ENCODE results near the gene NXPH4.

The NXPH4 gene

GRCh38 chr12:57237596-57237931 is 21.0 kb downstream of the NXPH4 start:
- no peak overlapping the region for H3K9ac ChIP-seq (ENCODE audit: low read length)
- peak overlapping the region; percentile 49 for H3K4me3 ChIP-seq (ENCODE audit: low read length)
- no peak overlapping the region for H3K27ac ChIP-seq (ENCODE audit: low read length)
- peaks cover 3% of the 10 kb centered on the region for H3K9me3 ChIP-seq (ENCODE audit: control insufficient read depth, low read depth, low read length)
- peaks cover 100% of the 10 kb centered on the region for H3K27me3 ChIP-seq (ENCODE audit: control insufficient read depth, insufficient read depth, low read length)
- H3K36me3 ChIP-seq (ENCODE audit: control insufficient read depth, low read depth, low read length), result peaks cover 20% of the 10 kb centered on the region
- H3K4me1 ChIP-seq (ENCODE audit: control insufficient read depth, low read depth, low read length), result peaks cover 26% of the 10 kb centered on the region

DNA sequence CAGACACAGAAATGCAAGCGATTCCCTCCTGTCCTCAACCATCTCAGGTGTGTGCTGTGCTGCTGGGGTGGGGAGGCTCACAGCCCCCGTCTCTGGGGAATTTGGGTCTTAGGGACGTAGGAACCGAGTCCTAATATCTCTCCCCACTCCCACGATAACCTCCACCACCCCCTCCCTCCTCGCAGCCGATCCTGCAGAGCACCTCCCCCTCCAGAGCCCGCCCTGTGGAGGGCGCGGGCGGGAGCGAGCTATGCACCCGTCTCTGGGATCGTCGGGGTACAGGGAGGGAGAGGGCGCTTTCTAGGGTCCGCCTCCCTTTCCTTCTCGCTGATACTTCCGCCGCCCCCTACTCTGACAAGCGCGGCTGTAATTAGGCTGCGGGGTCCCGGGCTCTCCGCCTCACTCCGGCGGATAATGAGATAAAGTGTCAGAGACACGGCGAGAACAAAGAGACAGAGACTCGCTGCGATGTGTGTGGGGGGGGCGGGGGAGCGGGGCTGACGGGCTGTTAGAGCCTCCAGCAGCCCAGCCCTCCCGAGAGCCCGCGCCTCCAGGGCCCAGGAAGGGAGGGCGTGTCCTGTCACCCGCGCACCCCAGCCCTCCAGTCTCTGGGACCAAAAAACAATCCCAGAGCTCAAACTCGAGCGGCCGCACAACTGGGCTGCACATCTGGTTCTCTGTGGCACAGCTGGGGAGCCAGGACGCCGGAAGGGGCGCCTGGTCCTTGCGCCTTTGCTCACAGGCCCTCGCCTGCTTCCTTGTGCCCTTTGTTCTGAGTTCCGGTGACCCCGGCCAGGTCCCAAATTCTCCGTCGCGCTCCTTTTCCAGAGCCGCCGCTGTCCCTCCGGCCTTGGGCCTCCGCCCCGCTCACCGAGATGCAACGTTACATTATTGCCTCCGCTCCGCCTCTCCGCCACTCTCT is 21.6 kb downstream of the NXPH4 start:
- Histone ChIP-seq H3K4me3 (ENCODE audit: low read length) (peak overlapping the region; percentile 49), H3K27me3 (ENCODE audit: control insufficient read depth, insufficient read depth, low read length) (peaks cover 97% of the 10 kb centered on the region), H3K36me3 (ENCODE audit: control insufficient read depth, low read depth, low read length) (peaks cover 14% of the 10 kb centered on the region), H3K4me1 (ENCODE audit: control insufficient read depth, low read depth, low read length) (peaks cover 26% of the 10 kb centered on the region), H3K9ac (ENCODE audit: low read length) (peak overlapping the region; percentile 29), H3K9me3 (ENCODE audit: control insufficient read depth, low read depth, low read length) (peaks cover 3% of the 10 kb centered on the region), H3K27ac (ENCODE audit: low read length) (no peak overlapping the region)

DNA sequence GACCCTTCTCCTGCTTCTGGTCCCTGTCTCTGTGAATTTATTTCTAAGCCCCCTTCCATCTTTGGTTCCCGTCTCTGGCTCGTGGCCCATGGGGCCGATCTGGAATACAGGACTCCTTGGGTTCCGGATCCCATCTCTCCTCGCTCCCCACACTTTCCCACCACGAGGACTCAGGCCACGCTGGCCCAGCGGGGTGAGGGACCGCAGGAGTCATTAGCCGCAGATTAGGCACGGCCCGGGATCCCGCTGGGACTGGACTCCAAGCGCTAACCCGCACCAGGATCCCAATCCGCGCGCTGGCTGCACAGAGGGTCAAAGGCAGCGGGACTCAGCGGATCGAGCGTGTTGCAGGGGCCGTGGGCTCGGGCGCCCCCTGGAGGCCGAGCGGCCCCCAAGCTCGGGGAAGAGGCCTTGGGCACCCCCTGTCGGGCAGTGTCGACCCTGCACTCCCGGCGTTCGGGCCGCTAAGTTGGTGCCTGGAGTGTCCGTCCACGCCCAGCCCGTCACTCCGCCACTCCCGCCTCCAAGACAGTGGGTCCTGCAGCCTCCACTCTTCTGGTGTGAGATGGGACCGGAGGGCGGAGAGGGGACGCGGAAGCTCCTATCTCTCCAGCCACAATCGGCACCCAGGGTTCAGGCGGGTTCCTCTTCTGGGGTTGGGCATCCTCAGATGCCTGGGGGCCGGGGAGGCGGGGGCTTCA is 22.4 kb downstream of the NXPH4 start:
- H3K4me1 ChIP-seq (ENCODE audit: control insufficient read depth, low read depth, low read length), result peaks cover 26% of the 10 kb centered on the region
- peaks cover 6% of the 10 kb centered on the region for H3K36me3 ChIP-seq (ENCODE audit: control insufficient read depth, low read depth, low read length)
- peak overlapping the region; percentile 65 for H3K9ac ChIP-seq (ENCODE audit: low read length)
- H3K4me3 ChIP-seq (ENCODE audit: low read length), result peak overlapping the region; percentile 61
- no peak overlapping the region for H3K27ac ChIP-seq (ENCODE audit: low read length)
- H3K27me3 ChIP-seq (ENCODE audit: control insufficient read depth, insufficient read depth, low read length), result peaks cover 93% of the 10 kb centered on the region
- H3K9me3 ChIP-seq (ENCODE audit: control insufficient read depth, low read depth, low read length), result peaks cover 3% of the 10 kb centered on the region

DNA sequence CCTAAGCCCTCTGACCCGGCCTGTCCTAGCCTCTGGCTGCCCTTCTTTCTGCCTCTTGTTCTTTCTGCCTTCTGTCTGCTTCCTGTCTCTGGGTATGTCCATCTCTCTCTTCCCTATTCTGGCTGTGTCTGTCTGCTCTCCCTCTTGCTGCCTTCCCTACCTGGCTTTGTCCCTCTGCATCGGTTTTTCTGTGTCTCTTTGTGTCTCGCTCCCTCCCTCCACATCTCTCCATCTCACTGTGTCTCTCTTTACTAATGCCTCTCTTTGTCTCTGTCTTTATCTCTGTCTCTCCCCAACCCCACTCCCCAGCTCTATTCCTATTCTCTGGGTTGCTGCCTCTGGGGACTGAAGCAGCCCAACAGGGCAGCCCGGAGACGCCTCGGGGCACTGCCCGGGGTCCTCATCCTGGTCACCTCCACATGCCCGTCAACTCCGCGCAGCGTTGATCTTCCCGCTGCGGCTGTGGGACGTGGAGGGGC is 23.0 kb downstream of the NXPH4 start:
- H3K9me3 ChIP-seq (ENCODE audit: control insufficient read depth, low read depth, low read length), result peaks cover 3% of the 10 kb centered on the region
- peaks cover 93% of the 10 kb centered on the region for H3K27me3 ChIP-seq (ENCODE audit: control insufficient read depth, insufficient read depth, low read length)
- peaks cover 26% of the 10 kb centered on the region for H3K4me1 ChIP-seq (ENCODE audit: control insufficient read depth, low read depth, low read length)
- H3K36me3 ChIP-seq (ENCODE audit: control insufficient read depth, low read depth, low read length), result no peaks in the 10 kb centered on the region
- no peak overlapping the region for H3K27ac ChIP-seq (ENCODE audit: low read length)
- H3K9ac ChIP-seq (ENCODE audit: low read length), result peak overlapping the region; percentile 65
- peak overlapping the region; percentile 61 for H3K4me3 ChIP-seq (ENCODE audit: low read length)

- peaks cover 26% of the 10 kb centered on the region for H3K4me1 ChIP-seq (ENCODE audit: control insufficient read depth, low read depth, low read length)
- no peak overlapping the region for H3K27ac ChIP-seq (ENCODE audit: low read length)
- H3K9ac ChIP-seq (ENCODE audit: low read length), result peak overlapping the region; percentile 65
- H3K27me3 ChIP-seq (ENCODE audit: control insufficient read depth, insufficient read depth, low read length), result peaks cover 90% of the 10 kb centered on the region
- H3K9me3 ChIP-seq (ENCODE audit: control insufficient read depth, low read depth, low read length), result peaks cover 3% of the 10 kb centered on the region
- peak overlapping the region; percentile 61 for H3K4me3 ChIP-seq (ENCODE audit: low read length)
- H3K36me3 ChIP-seq (ENCODE audit: control insufficient read depth, low read depth, low read length), result no peaks in the 10 kb centered on the region
Observed at GRCh38 chr12:57240066-57240921, 23.7 kb downstream of the NXPH4 start.

- Histone ChIP-seq H3K27ac (ENCODE audit: low read length) (no peak overlapping the region), H3K4me3 (ENCODE audit: low read length) (peak overlapping the region; percentile 61), H3K4me1 (ENCODE audit: control insufficient read depth, low read depth, low read length) (peaks cover 22% of the 10 kb centered on the region)
Observed at GRCh38 chr12:57240926-57241401, 24.4 kb downstream of the NXPH4 start.

GRCh38 chr12:57241402-57242310 is 25.1 kb downstream of the NXPH4 start:
- peaks cover 76% of the 10 kb centered on the region for H3K27me3 ChIP-seq (ENCODE audit: control insufficient read depth, insufficient read depth, low read length)
- no peak overlapping the region for H3K27ac ChIP-seq (ENCODE audit: low read length)
- peaks cover 3% of the 10 kb centered on the region for H3K9me3 ChIP-seq (ENCODE audit: control insufficient read depth, low read depth, low read length)
- H3K9ac ChIP-seq (ENCODE audit: low read length), result no peak overlapping the region
- no peaks in the 10 kb centered on the region for H3K36me3 ChIP-seq (ENCODE audit: control insufficient read depth, low read depth, low read length)
- H3K4me3 ChIP-seq (ENCODE audit: low read length), result peak overlapping the region; percentile 62
- peaks cover 22% of the 10 kb centered on the region for H3K4me1 ChIP-seq (ENCODE audit: control insufficient read depth, low read depth, low read length)

More at GRCh38 chr12:57240926-57241401, 24.4 kb downstream of the NXPH4 start:
- peaks cover 3% of the 10 kb centered on the region for H3K9me3 ChIP-seq (ENCODE audit: control insufficient read depth, low read depth, low read length)
- H3K9ac ChIP-seq (ENCODE audit: low read length), result no peak overlapping the region
- H3K36me3 ChIP-seq (ENCODE audit: control insufficient read depth, low read depth, low read length), result no peaks in the 10 kb centered on the region
- peaks cover 83% of the 10 kb centered on the region for H3K27me3 ChIP-seq (ENCODE audit: control insufficient read depth, insufficient read depth, low read length)

- no peak overlapping the region for H3K27ac ChIP-seq (ENCODE audit: low read length)
- peaks cover 26% of the 10 kb centered on the region for H3K4me1 ChIP-seq (ENCODE audit: control insufficient read depth, low read depth, low read length)
- H3K27me3 ChIP-seq (ENCODE audit: control insufficient read depth, insufficient read depth, low read length), result peaks cover 70% of the 10 kb centered on the region
- no peak overlapping the region for H3K9ac ChIP-seq (ENCODE audit: low read length)
- H3K9me3 ChIP-seq (ENCODE audit: control insufficient read depth, low read depth, low read length), result peaks cover 3% of the 10 kb centered on the region
- peak overlapping the region; percentile 62 for H3K4me3 ChIP-seq (ENCODE audit: low read length)
- H3K36me3 ChIP-seq (ENCODE audit: control insufficient read depth, low read depth, low read length), result no peaks in the 10 kb centered on the region
Observed at GRCh38 chr12:57242329-57242690, 25.7 kb downstream of the NXPH4 start.

GRCh38 chr12:57242691-57243454 is 26.3 kb downstream of the NXPH4 start:
- Histone ChIP-seq H3K9ac (ENCODE audit: low read length) (no peak overlapping the region), H3K4me1 (ENCODE audit: control insufficient read depth, low read depth, low read length) (peaks cover 25% of the 10 kb centered on the region), H3K36me3 (ENCODE audit: control insufficient read depth, low read depth, low read length) (no peaks in the 10 kb centered on the region), H3K9me3 (ENCODE audit: control insufficient read depth, low read depth, low read length) (peaks cover 3% of the 10 kb centered on the region), H3K4me3 (ENCODE audit: low read length) (peak overlapping the region; percentile 62), H3K27ac (ENCODE audit: low read length) (no peak overlapping the region), H3K27me3 (ENCODE audit: control insufficient read depth, insufficient read depth, low read length) (peaks cover 64% of the 10 kb centered on the region)
